Spleen (tissue), 11 donors: ENCODE measurements around the gene CISH. TPM values are rescaled to one million over a fixed set of nuclear protein-coding genes. Genes with fewer than 3 reads are reported as not detected.
A peak's percentile ranks its signal among the peaks of the same experiment; 100 is the strongest.

ENCODE experiments used
- DNase-seq: peaks from one replicate; pipeline ENCODE4 v3.0.0-alpha.2; 2020
- H3K27ac ChIP-seq, 8 donors: fragments of 200-600 bp; sonication (generic) in 7 of 8; 1 replicate in 4 of 8; 2 replicates in 4 of 8; pipeline versions ENCODE4 v1.5.0 to v1.8.0; 2016 to 2021; ENCODE audit warnings: inconsistent platforms in 4 of 8, mild to moderate bottlenecking in 4 of 8, moderate library complexity in 1 of 8
- H3K27me3 ChIP-seq, 7 donors: fragments of 200-600 bp; sonication (generic) in 6 of 7; replicated peaks in 1 of 7; 1 replicate in 4 of 7; 2 replicates in 3 of 7; pipeline versions ENCODE4 v1.5.0 to v1.8.0; 2016 to 2021; ENCODE audit warnings: inconsistent platforms in 3 of 7, mild to moderate bottlenecking in 1 of 7
- H3K36me3 ChIP-seq, 6 donors: fragments of 200-600 bp; sonication (generic) in 5 of 6; 1 replicate in 4 of 6; 2 replicates in 2 of 6; pipeline versions ENCODE4 v1.5.0 to v1.8.0; 2016 to 2021; ENCODE audit warnings: inconsistent platforms in 2 of 6
- H3K4me1 ChIP-seq, 6 donors: fragments of 200-600 bp; sonication (generic) in 5 of 6; 1 replicate in 3 of 6; 2 replicates in 3 of 6; pipeline versions ENCODE4 v1.5.0 to v1.8.0; 2016 to 2021; ENCODE audit warnings: inconsistent platforms in 3 of 6
- H3K4me3 ChIP-seq, 8 donors: fragments of 200-600 bp; sonication (generic) in 7 of 8; 1 replicate in 4 of 8; 2 replicates in 4 of 8; pipeline versions ENCODE4 v1.5.0 to v1.8.0; 2016 to 2021; ENCODE audit warnings: inconsistent platforms in 4 of 8, mild to moderate bottlenecking in 4 of 8, moderate library complexity in 2 of 8
- H3K9me3 ChIP-seq, 8 donors: fragments of 200-600 bp; sonication (generic) in 7 of 8; 1 replicate in 4 of 8; 2 replicates in 4 of 8; pipeline versions ENCODE4 v1.5.0 to v1.8.0; 2016 to 2021; ENCODE audit warnings: inconsistent platforms in 4 of 8
- CTCF ChIP-seq, 11 experiments: fragments of 200-600 bp in 7 of 11; fragments of 450-650 bp in 4 of 11; sonication (generic) in 4 of 11; IDR thresholded peaks in 8 of 11; conservative IDR thresholded peaks in 3 of 11; 1 replicate in 7 of 11; 2 replicates in 4 of 11; pipeline versions ENCODE4 v1.4.0 to v1.8.0; 2016 to 2021; ENCODE audit warnings: antibody characterized with exemption in 11 of 11, inconsistent platforms in 4 of 11, mild to moderate bottlenecking in 1 of 11
- POLR2A ChIP-seq, 3 donors: fragments of 450-650 bp; IDR thresholded peaks; one replicate each; pipeline ENCODE4 v1.5.1; 2017; ENCODE audit warnings: antibody characterized with exemption in 3 of 3, mild to moderate bottlenecking in 1 of 3
- POLR2AphosphoS5 ChIP-seq, 3 donors: sonication (generic); formaldehyde crosslinking; IDR thresholded peaks; one replicate each; pipeline ENCODE4 v1.5.1; 2017; ENCODE audit warnings: antibody characterized with exemption in 3 of 3
- WGBS, 5 donors: extraction: QIAGEN DNeasy Blood & Tissue Kit in 3 of 5; methylation state at CpG; one replicate each; pipeline versions ENCODE4 v1.1.5 to v1.1.7; 2013 to 2018; 5-methylcytosine and 5-hydroxymethylcytosine counted together
- intact Hi-C: fragments of 100-400 bp; cut with DNase I; formaldehyde crosslinking; loops from one replicate; pipeline ENCODE4 v1.15.0; 2023; ENCODE audit warnings: low total_unique reads
- polyA plus RNA-seq, 3 donors: library from polyadenylated mRNA; stranded (reverse); fragments of 200-250 nt; gene quantifications; one replicate each; pipeline ENCODE4 v1.2.1, GENCODE V29; 2013
- total RNA-seq, 7 donors: library from RNA; depleted of rRNA in 3 of 7; stranded (reverse); fragments of >200 nt in 3 of 7; fragmentation: NEBNext Ultra II Directional in 4 of 7; extraction: Animal tissue kit (Norgen Biotek cat#: 25700) in 4 of 7; gene quantifications; one replicate each; pipeline versions ENCODE4 v1.1.0 to v1.2.1, GENCODE V29; 2016 to 2021
- donor health status: healthy with polysubstance abuse.
- donor health status: DM: no; HTN: no; CAD: no; lungs with moderate emphysema.
- donor health status: DM: no; HTN: no; CAD: no.
- donor health status: Bipolar disorder and iron deficiency.
- donor health status: healthy.
- donor health status: DM: no; HTN: no; CAD: no.
- donor health status: DM: yes; HTN: yes; CAD: no.

CISH gene
- total and polyA plus RNA-seq, 10 donors, result 2.9 to 23.6 (median 11.0) TPM

- Histone ChIP-seq H3K36me3 (peaks cover 0 to 28% (median 23%) of the 10 kb centered on the region in 6 donors), H3K27ac (peak overlapping the region; percentile 82 to 93 (median 90)), H3K27me3 (no peaks in the 10 kb centered on the region), H3K9me3 (no peaks in the 10 kb centered on the region), H3K4me1 (peaks cover 28 to 88% (median 80%) of the 10 kb centered on the region in 6 donors), H3K4me3 (peak overlapping the region; percentile 63 to 85 (median 71))
- DNase-seq, result peak; percentile 84
- WGBS, 5 donors, result 5 to 11% (median 8%) methylated on average over 7 to 10 of the region's 10 CpGs
- intact Hi-C loops, result no loop called here
- no peak for TF ChIP-seq POLR2AphosphoS5 (IDR thresholded peaks at IDR 0.05)
- no peak for TF ChIP-seq POLR2A (IDR thresholded peaks at IDR 0.05)
- TF ChIP-seq CTCF (IDR thresholded peaks at IDR 0.05 in 8 of 11, conservative IDR thresholded peaks at IDR 0.05 in 3 of 11), result no peak
Measured at GRCh38 chr3:50610992-50611463, 546 bp downstream of the CISH start.

GRCh38 chr3:50610181-50610971 is 1.2 kb downstream of the CISH start:
- 61 to 81% (median 65%) methylated on average over 6 of the region's 6 CpGs for WGBS, 5 donors
- H3K27ac ChIP-seq, result peak overlapping the region in 6 of 8 donors; percentile 87 to 93 (median 91)

GRCh38 chr3:50609763-50610085 is 1.9 kb downstream of the CISH start:
- Histone ChIP-seq H3K4me1 (peaks cover 37 to 95% (median 88%) of the 10 kb centered on the region in 6 donors), H3K27me3 (no peaks in the 10 kb centered on the region), H3K27ac (peak overlapping the region in 6 of 8 donors; percentile 29 to 93 (median 89)), H3K36me3 (peaks cover 0 to 40% (median 28%) of the 10 kb centered on the region in 6 donors), H3K4me3 (peak overlapping the region in 7 of 8 donors; percentile 63 to 85 (median 70)), H3K9me3 (no peaks in the 10 kb centered on the region)
- intact Hi-C loops, result no loop called here
- no peak for DNase-seq
- TF ChIP-seq POLR2AphosphoS5 (IDR thresholded peaks at IDR 0.05) (no peak), CTCF (IDR thresholded peaks at IDR 0.05 in 8 of 11, conservative IDR thresholded peaks at IDR 0.05 in 3 of 11) (no peak), POLR2A (IDR thresholded peaks at IDR 0.05) (no peak)
- 62 to 84% (median 74%) methylated on average over 3 of the region's 3 CpGs for WGBS, 5 donors

More at GRCh38 chr3:50610181-50610971, 1.2 kb downstream of the CISH start:
- Histone ChIP-seq H3K36me3 (peaks cover 0 to 33% (median 27%) of the 10 kb centered on the region in 6 donors), H3K9me3 (no peaks in the 10 kb centered on the region), H3K4me1 (peaks cover 31 to 88% (median 81%) of the 10 kb centered on the region in 6 donors), H3K27me3 (no peaks in the 10 kb centered on the region), H3K4me3 (peak overlapping the region; percentile 63 to 85 (median 71))
- TF ChIP-seq CTCF (IDR thresholded peaks at IDR 0.05 in 8 of 11, conservative IDR thresholded peaks at IDR 0.05 in 3 of 11) (no peak), POLR2AphosphoS5 (IDR thresholded peaks at IDR 0.05) (no peak), POLR2A (IDR thresholded peaks at IDR 0.05) (no peak)
- DNase-seq, result no peak
- intact Hi-C loops, result no loop called here
